Activated effector memory CD4-positive, alpha-beta T cell treated with Interleukin-2 at 50 U/mL for 16 hours (primary cell): ENCODE data around the gene SKI.

ENCODE experiments used
- DNase-seq: peaks from one replicate; pipeline ENCODE4 v3.0.0-alpha.2; 2020

Gene SKI

DNA sequence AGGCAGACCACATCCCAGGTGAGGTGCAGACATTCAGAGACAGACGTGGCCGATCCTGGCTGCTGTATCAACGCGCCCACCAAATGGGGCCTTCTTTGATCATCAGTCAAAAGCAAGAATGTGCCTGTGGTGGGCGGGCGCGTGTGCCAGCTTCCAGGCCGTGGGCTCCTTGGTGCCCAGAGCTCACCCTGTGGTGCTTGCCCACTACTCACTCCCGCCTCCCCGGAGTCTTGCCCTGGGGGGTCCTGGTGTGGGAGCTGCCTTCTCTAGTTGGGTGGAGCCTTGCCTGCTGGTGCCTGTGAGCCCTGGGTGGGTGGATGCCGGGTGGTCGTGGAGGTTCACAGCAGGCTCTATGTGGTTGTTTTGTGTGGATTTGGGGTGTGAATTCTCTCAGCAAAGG lies 70.6 kb downstream of the SKI start:
- no peak for DNase-seq

DNA sequence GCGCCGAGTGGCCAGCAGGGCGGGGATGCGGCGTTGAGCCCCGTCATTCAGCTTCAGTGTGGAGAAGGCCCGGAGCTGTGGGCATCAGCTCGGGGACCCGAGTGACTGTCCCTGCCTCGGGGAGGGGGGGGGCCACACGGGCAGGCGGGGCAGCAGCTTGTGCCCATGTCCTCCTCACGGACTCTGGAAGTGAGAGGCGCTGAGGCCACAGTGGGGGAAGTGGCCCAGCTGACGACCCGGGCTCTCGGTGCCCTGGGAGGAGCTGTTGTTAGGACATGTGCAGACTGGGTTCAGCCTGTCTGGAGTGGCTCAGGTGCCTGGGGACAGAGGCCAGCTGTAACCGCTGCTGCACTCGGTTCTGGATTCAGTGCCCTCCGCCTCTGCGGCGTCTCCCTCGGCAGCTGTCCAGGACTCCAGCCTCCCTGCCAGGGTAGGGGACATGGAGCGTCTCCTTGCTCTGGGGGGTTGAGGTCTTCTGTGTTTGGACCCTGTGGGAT lies 71.1 kb downstream of the SKI start:
- no peak for DNase-seq

DNA sequence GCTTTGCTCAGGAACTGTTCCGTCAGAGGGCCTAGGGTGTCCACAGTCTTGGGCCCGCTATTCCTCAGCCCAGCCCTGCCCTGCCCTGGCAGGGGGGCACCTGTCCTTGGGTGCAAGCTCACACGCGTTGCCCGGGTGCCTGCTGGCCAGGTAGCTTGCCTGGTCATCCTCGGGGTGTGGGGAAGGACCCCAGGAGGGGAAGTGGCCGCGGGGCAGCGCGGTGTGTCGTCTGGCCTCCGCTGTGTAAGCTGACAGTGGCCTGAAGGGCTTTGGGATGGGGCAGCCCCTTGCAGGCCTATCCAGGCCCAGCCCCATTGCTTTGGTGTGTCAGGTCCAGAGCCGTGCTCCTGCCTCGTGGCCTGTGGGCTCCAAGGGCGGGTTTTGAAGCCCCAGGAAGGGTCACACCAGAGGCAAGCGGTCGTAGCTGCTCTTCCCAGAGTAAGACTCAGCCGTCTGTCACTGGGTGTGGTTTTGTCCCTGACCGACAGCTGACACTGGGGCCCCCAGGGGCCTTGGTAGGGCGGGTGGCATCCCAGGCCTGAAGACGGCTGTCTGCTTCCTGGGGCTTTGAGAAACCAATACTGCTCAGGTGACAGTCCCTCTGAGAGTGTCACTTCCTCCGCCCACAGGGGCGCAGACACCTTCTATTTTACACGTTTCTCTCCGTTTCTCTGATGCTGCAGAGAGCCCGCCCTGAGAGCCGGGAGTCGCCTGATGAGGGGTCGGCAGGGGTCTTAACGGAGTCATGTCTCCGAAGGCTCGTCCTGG lies 72.1 kb downstream of the SKI start:
- peak; percentile 62 for DNase-seq

DNA sequence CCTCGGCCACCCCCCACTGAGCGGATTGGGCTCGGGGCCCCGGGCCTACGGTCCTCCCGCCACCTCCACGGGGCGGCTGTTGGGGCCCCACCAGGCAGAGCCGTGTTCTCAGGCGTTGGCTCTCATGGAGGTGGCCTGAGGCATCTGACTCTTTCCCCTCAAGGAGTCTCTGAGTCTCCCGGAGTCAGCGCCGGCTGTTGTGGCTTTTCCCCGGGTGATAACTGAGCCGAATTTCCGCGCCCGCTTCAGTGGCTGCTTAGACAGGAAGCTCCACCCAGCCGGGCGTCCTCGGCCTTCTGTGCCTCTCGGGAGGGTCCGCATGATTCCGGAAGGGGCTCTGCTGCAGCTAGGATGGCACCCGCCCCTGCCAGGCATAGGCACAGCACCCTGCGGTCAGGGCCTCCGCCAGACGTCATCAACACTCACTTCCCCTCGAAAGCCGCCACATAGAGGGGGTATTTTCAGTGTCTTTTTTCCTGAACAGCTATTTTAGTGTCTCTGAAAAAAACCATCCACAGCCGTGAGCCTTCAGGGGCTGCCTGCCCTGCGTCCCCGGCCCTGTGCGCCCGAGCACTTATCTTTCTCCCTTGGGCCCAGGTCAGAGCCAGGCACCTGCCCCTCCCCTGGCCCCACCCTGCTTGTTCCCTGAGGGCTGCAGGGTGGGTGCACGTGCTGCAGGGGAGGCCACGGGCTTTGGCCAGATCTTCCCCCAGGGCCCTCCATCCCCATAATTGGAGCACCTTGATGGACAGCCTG lies 72.9 kb downstream of the SKI start:
- peak; percentile 89 for DNase-seq

DNA sequence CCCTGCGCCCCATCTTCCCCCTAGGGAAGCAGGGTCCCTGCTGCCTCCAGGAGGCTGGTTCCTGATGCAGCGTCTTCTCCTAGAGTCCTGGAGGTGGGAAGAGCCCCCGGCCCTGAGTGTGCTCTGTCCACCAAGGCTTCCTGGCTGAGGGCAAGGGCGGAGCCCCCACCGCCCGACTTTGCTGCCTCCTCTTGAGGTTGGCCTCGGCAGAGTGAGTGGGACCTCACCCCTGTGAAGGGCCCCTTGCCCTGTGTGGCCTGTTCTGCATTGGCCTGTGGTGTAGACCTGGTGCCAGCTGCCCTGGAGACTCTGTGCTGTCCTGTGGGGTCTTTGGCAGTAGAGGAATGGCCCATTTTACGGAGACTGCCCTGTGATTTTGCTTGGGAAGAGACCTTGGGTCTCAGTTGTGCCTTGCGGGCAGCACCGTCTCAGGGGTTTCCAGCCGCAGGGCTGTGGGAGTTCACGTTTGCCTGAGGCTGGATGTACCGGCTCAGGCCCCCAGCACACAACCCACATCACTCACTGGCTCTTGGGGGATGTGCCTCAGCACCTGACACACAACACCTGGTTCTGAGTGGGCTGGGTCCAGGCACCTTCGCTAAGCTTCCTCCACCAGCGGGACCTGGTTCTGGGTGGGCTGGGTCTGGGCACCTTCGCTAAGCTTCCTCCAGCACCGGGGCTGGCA lies 73.6 kb downstream of the SKI start:
- no peak for DNase-seq

DNA sequence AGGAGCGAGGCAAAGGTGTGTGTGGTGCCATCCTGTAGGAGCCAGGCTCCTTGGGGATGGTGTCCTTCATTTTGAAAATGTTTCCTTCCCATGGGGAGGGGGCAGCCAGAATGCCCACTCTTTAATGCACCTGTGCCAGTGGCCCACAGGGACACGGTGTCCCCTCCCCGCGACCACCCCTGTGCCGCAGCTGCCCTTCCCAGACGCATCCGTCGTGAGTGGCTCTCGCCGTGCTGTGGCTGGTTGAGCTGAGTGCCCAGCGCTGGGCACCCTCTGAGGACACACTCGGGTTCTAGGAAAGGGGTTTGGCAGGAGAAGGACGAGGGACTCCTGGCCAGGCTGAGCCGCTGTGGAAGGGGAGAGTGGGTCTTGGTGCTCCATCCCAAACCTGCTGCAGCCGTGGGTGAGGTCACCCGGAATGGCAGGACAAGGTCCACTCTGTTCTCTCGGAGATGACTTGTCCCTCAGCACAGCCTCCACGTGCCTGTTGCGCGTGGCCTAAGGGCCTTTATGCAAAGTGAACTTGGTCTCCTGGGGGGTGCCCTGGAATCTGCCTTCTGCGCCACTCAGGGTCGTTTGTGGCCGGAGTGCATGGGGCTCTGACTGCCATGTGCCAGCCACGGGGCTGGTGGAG lies 74.3 kb downstream of the SKI start:
- DNase-seq, result no peak

DNA sequence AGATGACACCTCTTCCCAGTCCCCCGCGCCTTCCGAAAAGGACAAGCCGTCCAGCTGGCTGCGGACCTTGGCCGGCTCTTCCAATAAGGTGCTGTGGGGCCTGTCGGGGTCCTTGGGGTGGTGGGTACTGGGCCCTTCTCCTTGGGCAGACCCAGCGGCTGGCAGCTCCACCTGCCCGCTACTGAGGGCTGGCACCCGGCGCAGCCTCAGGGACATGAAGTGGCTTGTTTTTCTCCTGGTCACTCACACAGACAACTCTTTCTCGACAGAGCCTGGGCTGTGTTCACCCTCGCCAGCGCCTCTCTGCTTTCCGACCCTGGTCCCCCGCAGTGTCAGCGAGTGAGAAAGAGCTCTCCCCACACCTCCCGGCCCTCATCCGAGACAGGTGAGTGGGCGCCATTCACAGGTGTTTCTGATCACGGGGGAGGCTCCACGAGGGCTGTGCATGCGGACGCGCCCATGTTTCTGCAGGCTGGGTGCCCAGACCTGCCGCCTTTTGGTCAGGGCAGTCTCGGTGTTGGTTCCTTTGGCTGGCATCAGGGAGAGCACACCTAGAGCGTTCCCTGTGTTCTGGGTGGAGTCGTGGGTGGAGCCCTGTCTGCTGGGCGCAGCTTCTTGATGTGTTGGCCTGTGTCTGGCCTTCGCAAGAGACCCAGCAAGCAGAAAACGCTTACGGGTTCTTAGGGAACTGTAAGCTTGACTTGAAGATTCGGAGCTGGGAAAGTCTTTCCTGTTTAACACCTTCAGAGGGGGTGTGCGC lies 75.1 kb downstream of the SKI start:
- no peak for DNase-seq

DNA sequence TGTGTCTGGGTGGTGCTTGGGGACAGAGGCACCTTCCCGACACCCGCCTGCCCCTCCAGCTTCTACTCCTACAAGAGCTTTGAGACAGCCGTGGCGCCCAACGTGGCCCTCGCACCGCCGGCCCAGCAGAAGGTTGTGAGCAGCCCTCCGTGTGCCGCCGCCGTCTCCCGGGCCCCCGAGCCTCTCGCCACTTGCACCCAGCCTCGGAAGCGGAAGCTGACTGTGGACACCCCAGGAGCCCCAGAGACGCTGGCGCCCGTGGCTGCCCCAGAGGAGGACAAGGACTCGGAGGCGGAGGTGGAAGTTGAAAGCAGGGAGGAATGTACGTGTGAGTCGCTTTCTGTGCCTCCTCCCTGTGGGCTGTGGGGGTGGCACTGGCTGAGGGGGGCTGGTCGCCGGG lies 75.7 kb downstream of the SKI start:
- no peak for DNase-seq

DNA sequence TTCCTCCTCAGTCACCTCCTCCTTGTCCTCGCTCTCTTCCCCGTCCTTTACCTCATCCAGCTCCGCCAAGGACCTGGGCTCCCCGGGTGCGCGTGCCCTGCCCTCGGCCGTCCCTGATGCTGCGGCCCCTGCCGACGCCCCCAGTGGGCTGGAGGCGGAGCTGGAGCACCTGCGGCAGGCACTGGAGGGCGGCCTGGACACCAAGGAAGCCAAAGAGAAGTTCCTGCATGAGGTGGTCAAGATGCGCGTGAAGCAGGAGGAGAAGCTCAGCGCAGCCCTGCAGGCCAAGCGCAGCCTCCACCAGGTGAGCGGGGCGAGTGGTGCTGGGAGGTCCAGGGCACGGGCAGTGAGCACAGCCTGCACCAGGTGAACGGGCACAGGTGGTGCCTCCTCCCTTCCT lies 76.2 kb downstream of the SKI start:
- no peak for DNase-seq

DNA sequence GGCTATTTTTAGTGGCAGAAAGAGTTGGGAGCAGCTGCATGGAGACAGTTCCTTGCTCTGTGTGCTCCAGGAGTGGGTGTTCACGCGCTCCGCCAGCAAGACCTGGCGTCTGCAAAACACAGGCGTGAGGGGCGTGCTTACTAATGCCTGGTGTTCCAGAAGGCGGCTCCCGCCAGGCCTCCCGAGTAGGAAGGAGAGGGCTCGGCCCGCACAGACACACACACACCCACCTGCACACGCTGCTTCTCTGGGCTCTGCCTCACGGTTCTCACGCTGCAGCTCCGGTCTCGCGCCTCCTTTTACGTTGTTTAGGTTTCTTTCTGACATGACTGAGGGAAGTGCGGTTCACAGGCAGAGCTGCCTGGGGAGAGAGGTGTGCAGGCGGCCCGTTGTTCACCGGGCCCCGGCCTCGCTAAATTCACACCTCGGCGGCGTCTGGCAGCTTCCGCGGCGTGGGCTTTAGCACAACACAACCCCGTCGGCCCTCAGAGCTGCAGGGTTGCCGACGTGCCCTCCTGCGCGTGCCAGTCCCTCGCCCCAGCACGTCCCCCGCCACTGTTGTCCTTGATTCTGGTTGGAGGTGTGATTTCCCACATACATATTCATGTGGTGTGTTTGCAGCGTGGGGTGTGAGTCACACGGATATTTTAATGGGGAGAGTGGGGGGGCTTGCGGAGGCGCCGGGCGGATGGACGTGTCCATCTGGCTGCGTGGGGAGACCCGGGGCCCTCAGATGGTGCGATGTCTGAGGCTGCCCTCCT lies 77.0 kb downstream of the SKI start:
- no peak for DNase-seq

DNA sequence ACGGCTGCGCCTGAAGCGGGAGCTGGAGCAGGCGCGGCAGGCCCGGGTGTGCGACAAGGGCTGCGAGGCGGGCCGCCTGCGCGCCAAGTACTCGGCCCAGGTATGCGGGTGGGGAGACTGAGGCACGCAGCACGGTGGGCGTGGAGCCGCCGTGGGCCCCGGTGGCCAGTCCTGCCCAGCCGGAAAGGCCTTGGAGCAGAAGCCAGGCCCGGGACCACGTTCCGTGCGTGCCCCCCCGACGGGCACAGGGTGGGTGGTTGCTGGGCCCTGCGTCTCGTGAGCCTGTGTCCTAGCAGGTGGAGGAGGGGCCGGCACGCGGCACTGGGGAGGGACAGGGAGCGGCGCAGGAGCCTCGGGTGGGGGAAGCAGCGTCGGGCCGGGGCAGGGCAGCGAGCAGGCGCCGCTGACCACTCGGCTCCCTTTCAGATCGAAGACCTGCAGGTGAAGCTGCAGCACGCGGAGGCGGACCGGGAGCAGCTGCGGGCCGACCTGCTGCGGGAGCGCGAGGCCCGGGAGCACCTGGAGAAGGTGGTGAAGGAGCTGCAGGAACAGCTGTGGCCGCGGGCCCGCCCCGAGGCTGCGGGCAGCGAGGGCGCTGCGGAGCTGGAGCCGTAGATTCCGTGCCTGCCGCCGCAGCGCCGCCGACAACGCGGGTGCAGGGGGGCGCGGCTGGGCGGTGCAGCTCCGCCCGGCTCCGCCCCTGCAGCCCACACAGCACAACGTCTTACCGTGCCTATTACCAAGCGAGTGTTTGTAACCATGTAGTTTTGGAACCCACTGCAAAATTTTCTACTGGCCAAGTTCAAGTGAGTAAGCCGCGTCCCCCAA lies 78.2 kb downstream of the SKI start:
- DNase-seq, result no peak

DNA sequence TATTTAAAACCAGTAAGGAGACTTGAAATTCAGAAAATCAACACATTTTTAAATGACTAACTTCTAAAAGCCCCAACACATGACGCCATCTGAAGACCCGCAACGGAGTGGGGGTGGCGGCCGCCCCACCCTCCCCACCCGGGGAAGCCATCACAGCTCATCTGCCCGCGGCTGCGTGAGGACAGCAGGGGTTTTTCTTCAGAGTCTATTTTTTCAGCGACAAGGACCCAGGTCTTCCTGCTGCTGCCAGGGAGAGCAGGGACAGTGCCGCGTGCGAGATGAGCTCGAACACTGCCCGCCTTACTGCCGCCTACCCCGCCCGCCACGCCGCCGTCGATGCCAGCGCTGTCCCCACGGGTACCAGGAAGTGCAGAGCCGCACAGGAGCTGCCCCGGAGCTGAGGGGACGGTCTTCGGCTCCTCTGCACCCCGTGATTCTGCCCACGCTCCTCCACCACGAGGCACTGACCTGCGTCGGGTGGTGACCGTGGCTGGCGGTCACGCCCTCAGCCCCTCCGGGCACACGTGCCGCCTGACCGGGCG lies 79.0 kb downstream of the SKI start:
- DNase-seq, result no peak

DNA sequence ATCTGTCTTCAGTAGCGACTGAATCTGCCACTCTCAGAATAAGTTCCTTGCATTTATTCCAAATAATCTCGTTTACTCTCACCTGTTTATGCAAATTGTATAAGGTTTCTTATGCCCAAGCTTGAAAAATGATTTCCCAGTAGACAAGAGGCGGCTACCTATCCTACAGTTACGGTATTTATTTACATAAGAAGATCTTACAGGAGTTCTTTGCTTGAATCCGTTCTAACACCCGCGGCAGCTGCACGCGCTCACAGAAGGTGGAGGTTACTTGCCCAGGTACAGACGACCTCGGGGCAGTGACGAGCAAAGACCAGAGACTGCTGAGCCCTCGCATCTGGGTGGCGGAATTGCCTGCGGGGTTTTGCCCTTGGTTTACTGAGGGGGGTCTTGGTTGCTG lies 79.9 kb downstream of the SKI start:
- no peak for DNase-seq

DNA sequence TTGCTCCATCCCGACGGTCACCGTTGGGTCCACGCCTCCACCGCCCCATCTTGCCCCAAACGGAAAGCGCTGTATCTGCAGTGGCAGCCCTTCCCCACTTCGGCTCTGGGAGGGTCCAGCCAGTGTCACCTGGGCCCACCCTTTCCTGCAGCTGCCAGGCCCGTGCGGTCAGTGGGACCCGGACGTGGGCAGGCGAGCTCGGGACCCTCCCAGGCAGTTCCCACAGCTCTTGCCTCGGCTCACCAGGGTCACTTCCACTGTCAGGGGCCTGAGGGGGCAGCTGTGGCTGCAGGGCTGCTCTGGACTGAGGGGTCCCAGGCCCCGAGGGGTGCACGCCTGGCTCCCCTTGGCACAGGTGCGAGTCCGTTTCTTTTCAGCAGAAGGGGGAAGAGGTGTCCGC lies 80.7 kb downstream of the SKI start:
- no peak for DNase-seq

DNA sequence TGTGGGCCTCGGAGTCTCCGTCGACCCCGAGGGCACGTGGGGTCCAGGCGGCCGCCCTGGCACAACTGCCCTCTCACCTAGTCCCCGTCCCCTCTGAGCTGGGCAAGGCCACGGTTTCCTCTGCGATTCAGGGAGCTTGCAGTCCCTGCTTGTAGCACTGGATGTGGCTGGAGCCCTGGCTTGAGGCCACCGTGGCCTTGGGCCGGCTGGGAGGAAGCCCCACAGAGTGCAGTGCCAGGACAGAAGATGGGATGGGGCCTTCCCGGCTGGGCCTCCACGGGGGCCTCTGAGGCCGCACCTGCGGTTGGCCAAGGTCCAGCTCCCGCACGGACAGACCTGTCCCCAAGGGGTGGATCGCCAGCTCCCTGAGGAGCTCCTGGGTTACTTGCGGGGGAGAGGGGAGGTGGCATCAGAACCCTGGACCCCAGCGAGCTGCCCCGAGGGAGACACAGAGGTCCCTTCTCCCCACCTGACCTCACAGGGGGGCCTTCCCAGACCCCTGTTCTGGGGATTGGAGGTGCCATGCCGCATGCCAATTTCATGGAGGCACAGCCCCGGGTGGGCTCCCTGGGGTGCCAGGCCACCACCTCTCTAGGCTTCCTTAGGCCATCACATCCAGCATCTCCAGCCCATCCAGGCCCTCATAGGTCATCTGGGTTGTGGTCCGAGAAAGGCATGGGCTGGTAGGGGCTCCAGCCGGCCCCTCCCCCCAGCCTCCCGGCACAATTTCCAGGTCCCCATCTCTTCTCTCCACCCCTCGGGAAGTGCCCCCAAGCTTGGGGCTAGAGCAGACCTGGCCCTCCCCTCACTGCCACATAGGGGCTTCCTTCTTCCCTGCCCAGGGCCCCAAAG lies 82.4 kb downstream of the SKI start:
- DNase-seq, result no peak

DNA sequence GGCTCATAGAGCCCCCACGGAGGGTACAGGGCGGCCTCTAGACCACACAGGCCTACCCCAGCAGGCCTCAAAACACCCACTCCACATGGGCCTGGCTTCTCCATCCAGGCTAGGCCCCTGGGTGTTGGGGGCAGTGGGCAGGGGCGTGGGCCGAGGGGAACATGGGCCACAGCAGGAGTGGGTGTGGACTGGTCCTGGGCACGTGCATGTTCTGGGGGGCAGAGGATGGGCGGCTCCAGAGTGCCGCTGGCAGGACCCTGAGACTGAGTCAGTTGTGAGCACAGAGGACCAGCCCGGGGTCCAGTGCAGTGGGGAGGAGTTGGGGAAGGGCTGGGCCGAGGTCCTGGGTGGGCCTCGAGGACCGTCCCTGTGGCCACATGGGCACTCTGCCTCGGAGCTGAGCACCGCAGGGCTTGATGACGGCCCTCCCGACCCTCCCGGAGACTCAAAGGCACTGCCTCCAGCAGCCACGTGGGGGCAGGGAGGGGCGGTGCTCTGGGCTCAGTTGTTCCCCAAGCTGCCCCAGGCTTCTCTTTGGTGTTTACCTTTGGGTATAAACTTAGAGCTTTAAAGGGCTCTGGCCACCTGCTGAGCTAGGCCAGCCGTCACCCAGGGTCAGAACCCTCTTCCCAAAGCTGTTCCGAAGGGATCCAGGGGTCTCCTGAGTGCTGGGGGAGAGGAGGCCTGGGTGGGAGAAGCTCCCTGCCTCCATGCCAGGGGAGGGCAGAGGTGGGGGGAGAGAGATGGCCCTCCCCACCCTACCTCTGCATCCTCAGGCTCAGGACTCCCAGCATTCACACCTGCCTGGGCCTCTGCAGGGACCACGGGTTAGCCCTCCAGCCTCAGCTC lies 83.3 kb downstream of the SKI start:
- peak; percentile 49 for DNase-seq

DNA sequence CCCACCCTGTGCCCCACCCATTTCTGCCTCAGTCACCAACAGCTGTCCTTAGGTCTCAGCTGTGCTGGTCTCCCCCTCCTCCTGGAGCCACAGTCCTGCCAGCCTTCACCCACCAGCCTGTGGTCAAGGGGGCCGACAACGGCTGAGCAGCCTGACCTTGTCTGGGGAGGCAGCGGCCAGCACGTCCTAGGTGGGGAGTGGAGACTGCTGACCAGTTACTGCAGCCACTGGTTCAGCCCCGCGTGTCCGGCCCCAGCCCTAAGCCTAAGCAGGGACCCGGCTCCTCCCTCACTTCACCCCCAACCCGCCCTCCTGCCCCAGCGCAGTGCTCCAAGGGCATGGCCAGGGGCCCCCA lies 84.0 kb downstream of the SKI start:
- DNase-seq, result no peak

DNA sequence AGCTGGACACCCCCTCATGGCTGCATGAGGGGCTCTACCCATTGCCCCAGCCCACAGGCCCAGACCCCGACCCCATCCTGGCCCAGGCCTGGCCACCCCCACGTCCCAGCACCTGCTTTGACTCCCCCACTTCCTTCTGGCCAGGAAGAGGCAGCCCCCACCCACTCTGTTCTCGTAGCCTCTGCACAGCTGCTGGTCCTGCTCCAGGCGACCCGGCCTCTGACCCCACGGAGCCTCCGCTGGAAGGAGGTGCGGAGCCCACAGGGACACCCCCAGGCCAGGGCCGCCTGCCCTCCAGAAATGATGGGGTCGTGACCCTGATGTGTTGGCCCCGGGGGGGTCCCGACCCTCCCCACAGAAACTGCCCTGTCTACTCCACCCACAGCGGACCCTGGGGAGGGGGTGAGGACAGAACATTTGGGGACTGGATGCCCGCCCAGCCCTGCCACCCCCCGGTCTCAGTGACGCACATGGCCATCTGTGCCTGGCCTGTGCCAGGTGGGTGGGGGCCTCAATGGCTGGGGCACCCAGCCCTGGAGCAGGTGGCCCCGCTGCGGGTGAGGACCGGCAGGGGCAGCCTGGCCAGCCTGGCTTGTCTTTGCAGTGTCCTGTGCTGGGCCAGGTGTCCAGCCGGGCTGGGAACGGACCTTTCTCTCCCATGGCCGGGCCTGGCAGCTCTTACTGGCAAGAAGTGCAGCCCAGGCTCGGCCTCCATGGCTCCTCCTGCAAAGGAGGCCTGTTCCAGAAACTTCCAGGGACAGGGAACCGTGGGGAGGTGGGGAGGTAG lies 84.6 kb downstream of the SKI start:
- DNase-seq, result no peak
